Neural cell (in vitro differentiated cells): ENCODE measurements around the gene TENT4B. TPM values are rescaled to one million over a fixed set of nuclear protein-coding genes. Genes with fewer than 3 reads are reported as not detected.

Experiments
- H2AFZ ChIP-seq: fragments of 200-600, 300-800 bp; sonication (generic), shearing (Covaris generic); 2 replicates; pipeline ENCODE4 v1.6.0; 2014; ENCODE audit warnings: low read depth, mild to moderate bottlenecking, antibody characterized with exemption, low read length, moderate library complexity
- H3F3A ChIP-seq: fragments of 200-600 bp; shearing (Covaris generic); 2 replicates; pipeline ENCODE4 v1.6.1; 2016; ENCODE audit warnings: mild to moderate bottlenecking, moderate library complexity, mixed read lengths, antibody characterized with exemption, low read length; ENCODE audit not compliant: insufficient read depth, poor library complexity, severe bottlenecking
- H3K27ac ChIP-seq: fragments of 200-600, 300-800 bp; sonication (generic), shearing (Covaris generic); 2 replicates; pipeline ENCODE4 v1.5.1; 2014; ENCODE audit warnings: mild to moderate bottlenecking, low read length, moderate library complexity
- H3K27me3 ChIP-seq: fragments of 300-800, 200-600 bp; sonication (generic), shearing (Covaris generic); 2 replicates; pipeline ENCODE4 v1.6.0; 2014; ENCODE audit warnings: mild to moderate bottlenecking, low read depth, low read length, moderate library complexity; ENCODE audit not compliant: insufficient read depth
- H3K36me3 ChIP-seq: fragments of 300-800, 200-600 bp; sonication (generic), shearing (Covaris generic); 2 replicates; pipeline ENCODE4 v1.5.1; 2014; ENCODE audit warnings: mild to moderate bottlenecking, antibody characterized with exemption, low read length, moderate library complexity; ENCODE audit not compliant: insufficient read depth
- H3K4me2 ChIP-seq: fragments of 300-800, 200-600 bp; sonication (generic), shearing (Covaris generic); 2 replicates; pipeline ENCODE4 v1.6.0; 2014; ENCODE audit warnings: mild to moderate bottlenecking, low read length
- H3K4me3 ChIP-seq: fragments of 300-800, 200-600 bp; sonication (generic), shearing (Covaris generic); 2 replicates; pipeline ENCODE4 v1.5.1; 2014; ENCODE audit warnings: mild to moderate bottlenecking, low read length, moderate library complexity
- H3K79me2 ChIP-seq: fragments of 200-600 bp; shearing (Covaris generic); replicated peaks from 2 replicates; pipeline ENCODE4 v1.6.0; 2014; ENCODE audit warnings: mild to moderate bottlenecking, low read length, moderate library complexity; ENCODE audit not compliant: insufficient read depth
- H3K9ac ChIP-seq: fragments of 300-800, 200-600 bp; sonication (generic), shearing (Covaris generic); 2 replicates; pipeline ENCODE4 v1.6.1; 2016; ENCODE audit warnings: mild to moderate bottlenecking, low read length, mixed read lengths
- H3K9me2 ChIP-seq: fragments of 200-600 bp; shearing (Covaris generic); 2 replicates; pipeline ENCODE4 v1.6.1; 2016; ENCODE audit warnings: mild to moderate bottlenecking, low read length, mixed read lengths; ENCODE audit not compliant: insufficient read depth
- H3K9me3 ChIP-seq: fragments of 200-600, 300-800 bp; sonication (generic), shearing (Covaris generic); 2 replicates; pipeline ENCODE4 v1.6.1; 2016; ENCODE audit warnings: mild to moderate bottlenecking, mixed run types, low read length, moderate library complexity, mixed read lengths
- H4K20me1 ChIP-seq: fragments of 200-600 bp; shearing (Covaris generic); 2 replicates; pipeline ENCODE4 v1.6.1; 2016; ENCODE audit warnings: mild to moderate bottlenecking, mixed run types; ENCODE audit not compliant: insufficient read depth
- EP300 ChIP-seq: fragments of 450-650 bp; conservative IDR thresholded peaks from 2 replicates; pipeline ENCODE4 v1.6.1; 2014; ENCODE audit warnings: antibody characterized with exemption, mild to moderate bottlenecking, moderate library complexity; ENCODE audit not compliant: poor library complexity, severe bottlenecking
- EZH2 ChIP-seq: fragments of 200-600, 300-800 bp; shearing (Covaris generic), sonication (generic); IDR thresholded peaks from 2 replicates; pipeline ENCODE4 v1.6.1; 2014; ENCODE audit warnings: antibody characterized with exemption, low read length, borderline replicate concordance, mild to moderate bottlenecking; ENCODE audit not compliant: insufficient read depth, poor library complexity, severe bottlenecking
- MXI1 ChIP-seq: fragments of 450-650 bp; conservative IDR thresholded peaks from 2 replicates; pipeline ENCODE4 v1.6.1; 2014; ENCODE audit warnings: antibody characterized with exemption, mild to moderate bottlenecking; ENCODE audit not compliant: poor library complexity, severe bottlenecking
- POLR2AphosphoS5 ChIP-seq: IDR thresholded peaks from 2 replicates; pipeline ENCODE4 v1.6.1; 2012
- RAD21 ChIP-seq: fragments of 450-650 bp; conservative IDR thresholded peaks from 2 replicates; pipeline ENCODE4 v1.6.1; 2014; ENCODE audit warnings: antibody characterized with exemption, mild to moderate bottlenecking, moderate library complexity
- SMC3 ChIP-seq: fragments of 450-650 bp; conservative IDR thresholded peaks from 2 replicates; pipeline ENCODE4 v1.6.1; 2014; ENCODE audit warnings: antibody characterized with exemption, mild to moderate bottlenecking, moderate library complexity; ENCODE audit not compliant: poor library complexity
- TAF1 ChIP-seq: IDR thresholded peaks from 2 replicates; pipeline ENCODE4 v1.6.1; 2012; ENCODE audit warnings: low read depth
- polyA plus RNA-seq: library from polyadenylated mRNA; depleted of rRNA; stranded (reverse); fragments of >200 nt; gene quantifications from 2 replicates; pipeline ENCODE4 v1.2.3, GENCODE V29; 2014
- TF ChIP-seq, protein P1 (sequence below): IDR thresholded peaks from 2 replicates; pipeline ENCODE4 v1.6.1; 2012; ENCODE audit warnings: borderline replicate concordance
- TF ChIP-seq, protein P2 (sequence below): fragments of 450-650 bp; IDR thresholded peaks from 2 replicates; pipeline ENCODE4 v1.5.1; 2014; ENCODE audit warnings: antibody characterized with exemption, mild to moderate bottlenecking, moderate library complexity; ENCODE audit not compliant: poor library complexity, severe bottlenecking

TENT4B gene
- polyA plus RNA-seq, 1 donor from 2014 or later: 16.9 TPM

DNA sequence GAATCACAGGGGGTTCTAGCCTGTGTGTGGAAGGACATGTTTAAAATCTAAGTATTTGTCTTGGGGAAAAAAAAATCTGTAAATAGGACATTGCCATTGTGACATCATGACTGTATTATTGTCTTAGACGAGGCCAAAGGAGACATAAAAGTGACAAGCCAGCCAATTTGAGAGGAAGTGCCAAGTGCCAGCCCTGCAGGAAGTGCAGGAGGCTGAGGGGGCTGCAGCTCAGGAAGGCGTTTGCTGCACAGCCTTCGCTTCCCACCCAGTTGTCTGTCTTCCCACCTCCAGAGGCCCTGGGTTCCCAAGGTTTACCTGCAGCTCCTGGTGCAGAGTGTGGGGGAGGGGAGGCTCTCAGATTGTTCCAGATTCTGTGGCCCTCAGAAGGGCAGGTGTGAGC, 114.5 kb downstream of the TENT4B start:
- TF ChIP-seq EP300 (no peak), SMC3 (no peak), TAF1 (no peak), EZH2 (no peak), RAD21 (no peak), POLR2AphosphoS5 (no peak), MXI1 (no peak)
- TF ChIP-seq, protein P1, sequence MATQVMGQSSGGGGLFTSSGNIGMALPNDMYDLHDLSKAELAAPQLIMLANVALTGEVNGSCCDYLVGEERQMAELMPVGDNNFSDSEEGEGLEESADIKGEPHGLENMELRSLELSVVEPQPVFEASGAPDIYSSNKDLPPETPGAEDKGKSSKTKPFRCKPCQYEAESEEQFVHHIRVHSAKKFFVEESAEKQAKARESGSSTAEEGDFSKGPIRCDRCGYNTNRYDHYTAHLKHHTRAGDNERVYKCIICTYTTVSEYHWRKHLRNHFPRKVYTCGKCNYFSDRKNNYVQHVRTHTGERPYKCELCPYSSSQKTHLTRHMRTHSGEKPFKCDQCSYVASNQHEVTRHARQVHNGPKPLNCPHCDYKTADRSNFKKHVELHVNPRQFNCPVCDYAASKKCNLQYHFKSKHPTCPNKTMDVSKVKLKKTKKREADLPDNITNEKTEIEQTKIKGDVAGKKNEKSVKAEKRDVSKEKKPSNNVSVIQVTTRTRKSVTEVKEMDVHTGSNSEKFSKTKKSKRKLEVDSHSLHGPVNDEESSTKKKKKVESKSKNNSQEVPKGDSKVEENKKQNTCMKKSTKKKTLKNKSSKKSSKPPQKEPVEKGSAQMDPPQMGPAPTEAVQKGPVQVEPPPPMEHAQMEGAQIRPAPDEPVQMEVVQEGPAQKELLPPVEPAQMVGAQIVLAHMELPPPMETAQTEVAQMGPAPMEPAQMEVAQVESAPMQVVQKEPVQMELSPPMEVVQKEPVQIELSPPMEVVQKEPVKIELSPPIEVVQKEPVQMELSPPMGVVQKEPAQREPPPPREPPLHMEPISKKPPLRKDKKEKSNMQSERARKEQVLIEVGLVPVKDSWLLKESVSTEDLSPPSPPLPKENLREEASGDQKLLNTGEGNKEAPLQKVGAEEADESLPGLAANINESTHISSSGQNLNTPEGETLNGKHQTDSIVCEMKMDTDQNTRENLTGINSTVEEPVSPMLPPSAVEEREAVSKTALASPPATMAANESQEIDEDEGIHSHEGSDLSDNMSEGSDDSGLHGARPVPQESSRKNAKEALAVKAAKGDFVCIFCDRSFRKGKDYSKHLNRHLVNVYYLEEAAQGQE: no peak
- TF ChIP-seq, protein P2, sequence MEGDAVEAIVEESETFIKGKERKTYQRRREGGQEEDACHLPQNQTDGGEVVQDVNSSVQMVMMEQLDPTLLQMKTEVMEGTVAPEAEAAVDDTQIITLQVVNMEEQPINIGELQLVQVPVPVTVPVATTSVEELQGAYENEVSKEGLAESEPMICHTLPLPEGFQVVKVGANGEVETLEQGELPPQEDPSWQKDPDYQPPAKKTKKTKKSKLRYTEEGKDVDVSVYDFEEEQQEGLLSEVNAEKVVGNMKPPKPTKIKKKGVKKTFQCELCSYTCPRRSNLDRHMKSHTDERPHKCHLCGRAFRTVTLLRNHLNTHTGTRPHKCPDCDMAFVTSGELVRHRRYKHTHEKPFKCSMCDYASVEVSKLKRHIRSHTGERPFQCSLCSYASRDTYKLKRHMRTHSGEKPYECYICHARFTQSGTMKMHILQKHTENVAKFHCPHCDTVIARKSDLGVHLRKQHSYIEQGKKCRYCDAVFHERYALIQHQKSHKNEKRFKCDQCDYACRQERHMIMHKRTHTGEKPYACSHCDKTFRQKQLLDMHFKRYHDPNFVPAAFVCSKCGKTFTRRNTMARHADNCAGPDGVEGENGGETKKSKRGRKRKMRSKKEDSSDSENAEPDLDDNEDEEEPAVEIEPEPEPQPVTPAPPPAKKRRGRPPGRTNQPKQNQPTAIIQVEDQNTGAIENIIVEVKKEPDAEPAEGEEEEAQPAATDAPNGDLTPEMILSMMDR: no peak
- Histone ChIP-seq H3K9ac (no peak overlapping the region), H3K9me2 (no peaks in the 10 kb centered on the region), H3K27ac (no peak overlapping the region), H3K4me3 (no peak overlapping the region), H3K79me2 (no peaks in the 10 kb centered on the region), H3K4me2 (no peak overlapping the region), H4K20me1 (no peaks in the 10 kb centered on the region), H2AFZ (no peak overlapping the region), H3K36me3 (no peaks in the 10 kb centered on the region), H3K27me3 (no peaks in the 10 kb centered on the region), H3K9me3 (no peaks in the 10 kb centered on the region), H3F3A (no peaks in the 10 kb centered on the region)

DNA sequence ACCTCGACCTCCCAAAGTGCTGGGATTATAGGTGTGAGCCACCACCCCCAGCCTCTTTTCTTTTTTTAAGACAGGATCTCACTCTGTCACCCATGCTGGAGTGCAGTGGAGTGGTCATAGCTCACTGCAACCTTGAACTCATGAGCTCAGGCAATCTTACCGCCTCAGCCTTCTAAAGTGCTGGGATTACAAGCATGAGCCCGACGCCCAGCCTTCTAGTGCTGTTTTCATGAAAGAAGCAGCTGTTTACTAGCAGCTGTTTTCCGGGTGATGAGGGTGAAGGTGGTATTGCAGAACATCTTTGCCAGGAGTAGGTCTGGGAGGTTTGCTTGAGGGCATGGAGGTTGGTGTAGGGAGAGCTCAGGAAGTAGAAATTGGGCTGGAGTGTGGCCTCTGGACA, 115.2 kb downstream of the TENT4B start:
- H3K27me3 ChIP-seq: no peaks in the 10 kb centered on the region
- H2AFZ ChIP-seq: no peak overlapping the region
- no peak overlapping the region for H3K4me2 ChIP-seq
- no peaks in the 10 kb centered on the region for H3K36me3 ChIP-seq
- no peak overlapping the region for H3K9ac ChIP-seq
- H3K9me2 ChIP-seq: no peaks in the 10 kb centered on the region
- TF ChIP-seq, protein P1: no peak
- no peak for TF ChIP-seq EP300
- TF ChIP-seq EZH2: no peak
- no peak for TF ChIP-seq SMC3
- no peak for TF ChIP-seq RAD21
- TF ChIP-seq, protein P2: no peak
- TF ChIP-seq MXI1: no peak
- TF ChIP-seq TAF1: no peak
- no peak for TF ChIP-seq POLR2AphosphoS5
- H3K4me3 ChIP-seq: no peak overlapping the region
- no peaks in the 10 kb centered on the region for H4K20me1 ChIP-seq
- H3K79me2 ChIP-seq: no peaks in the 10 kb centered on the region
- H3K9me3 ChIP-seq: no peaks in the 10 kb centered on the region
- no peaks in the 10 kb centered on the region for H3F3A ChIP-seq
- no peak overlapping the region for H3K27ac ChIP-seq
